HEK293T (cell line): Measurements from ENCODE around the gene DIDO1.
A peak's percentile ranks its signal among the peaks of the same experiment; 100 is the strongest.

Source experiments
- CTCF ChIA-PET: fragments of 350-600 bp; formaldehyde crosslinking; extraction: SDS; loops from one replicate; lab custom pipeline; 2021; ENCODE audit warnings: antibody characterized with exemption, inconsistent platforms; lab: Yijun Ruan, JAX
- POLR2A ChIA-PET: fragments of 350-600 bp; formaldehyde crosslinking; extraction: SDS; loops from one replicate; lab custom pipeline; 2020; ENCODE audit warnings: antibody characterized with exemption, inconsistent platforms; lab: Yijun Ruan, JAX
- DNase-seq: peaks from one replicate; pipeline ENCODE4 v3.0.0; 2012; ENCODE audit warnings: mixed read lengths; ENCODE audit errors: extremely low spot score
- ARNT ChIP-seq: fragments of 450-650 bp; IDR thresholded peaks from 2 replicates; pipeline ENCODE4 v1.6.1; 2017; ENCODE audit warnings: mild to moderate bottlenecking
- BHLHE40 ChIP-seq: fragments of 450-650 bp; IDR thresholded peaks from 2 replicates; pipeline ENCODE4 v1.6.1; 2016; ENCODE audit warnings: mild to moderate bottlenecking, moderate library complexity, borderline replicate concordance
- CTBP1 ChIP-seq: fragments of 450-650 bp; IDR thresholded peaks from 2 replicates; pipeline ENCODE4 v1.6.1; 2016; ENCODE audit warnings: borderline replicate concordance
- ELF4 ChIP-seq: fragments of 450-650 bp; IDR thresholded peaks from 2 replicates; pipeline ENCODE4 v1.6.1; 2017; ENCODE audit warnings: antibody characterized with exemption
- FOXA1 ChIP-seq: fragments of 450-650 bp; IDR thresholded peaks from 2 replicates; pipeline ENCODE4 v1.6.1; 2016; ENCODE audit warnings: mild to moderate bottlenecking
- FOXK2 ChIP-seq: fragments of 450-650 bp; IDR thresholded peaks from 2 replicates; pipeline ENCODE4 v1.6.1; 2016; ENCODE audit warnings: mild to moderate bottlenecking
- FOXM1 ChIP-seq: fragments of 450-650 bp; IDR thresholded peaks from 2 replicates; pipeline ENCODE4 v1.6.1; 2017; ENCODE audit warnings: mild to moderate bottlenecking, borderline replicate concordance
- HDGF ChIP-seq: fragments of 450-650 bp; IDR thresholded peaks from 2 replicates; pipeline ENCODE4 v1.6.1; 2017; ENCODE audit warnings: antibody characterized with exemption, borderline replicate concordance
- L3MBTL2 ChIP-seq: fragments of 450-650 bp; conservative IDR thresholded peaks from 2 replicates; pipeline ENCODE4 v1.6.1; 2016; ENCODE audit warnings: mild to moderate bottlenecking
- LEF1 ChIP-seq: fragments of 450-650 bp; IDR thresholded peaks from 2 replicates; pipeline ENCODE4 v1.6.1; 2017; ENCODE audit warnings: mild to moderate bottlenecking, borderline replicate concordance
- NFRKB ChIP-seq: fragments of 450-650 bp; IDR thresholded peaks from 2 replicates; pipeline ENCODE4 v1.6.1; 2016; ENCODE audit warnings: mild to moderate bottlenecking, moderate library complexity
- SP1 ChIP-seq: fragments of 450-650 bp; IDR thresholded peaks from 2 replicates; pipeline ENCODE4 v1.6.1; 2017
- SUZ12 ChIP-seq: fragments of 450-650 bp; IDR thresholded peaks from 2 replicates; pipeline ENCODE4 v1.6.1; 2016; ENCODE audit warnings: mild to moderate bottlenecking
- TARDBP ChIP-seq: fragments of 450-650 bp; IDR thresholded peaks from 2 replicates; pipeline ENCODE4 v1.6.1; 2016
- ZNF384 ChIP-seq: fragments of 450-650 bp; IDR thresholded peaks from 2 replicates; pipeline ENCODE4 v1.6.1; 2016
- TF ChIP-seq, protein P1 (sequence below): fragments of 450-650 bp; IDR thresholded peaks from 2 replicates; pipeline ENCODE4 v1.6.1; 2016

The DIDO1 gene

GRCh38 chr20:62914970-62915457, 11.3 kb downstream of the DIDO1 start:
- ChIA-PET POLR2A (interaction anchor here (1.0 kb wide), 1 partner anchor 11 kb away, joined by 3 read pairs; no protein-coding TSS in a partner anchor), CTCF (interaction anchor here (0.6 kb wide), 1 partner anchor 15 kb away, joined by 3 read pairs; no protein-coding TSS in a partner anchor)
- TF ChIP-seq CTBP1 (no peak), HDGF (no peak), FOXK2 (no peak), LEF1 (no peak), NFRKB (no peak), SP1 (no peak), ELF4 (no peak)
- TF ChIP-seq, protein P1, sequence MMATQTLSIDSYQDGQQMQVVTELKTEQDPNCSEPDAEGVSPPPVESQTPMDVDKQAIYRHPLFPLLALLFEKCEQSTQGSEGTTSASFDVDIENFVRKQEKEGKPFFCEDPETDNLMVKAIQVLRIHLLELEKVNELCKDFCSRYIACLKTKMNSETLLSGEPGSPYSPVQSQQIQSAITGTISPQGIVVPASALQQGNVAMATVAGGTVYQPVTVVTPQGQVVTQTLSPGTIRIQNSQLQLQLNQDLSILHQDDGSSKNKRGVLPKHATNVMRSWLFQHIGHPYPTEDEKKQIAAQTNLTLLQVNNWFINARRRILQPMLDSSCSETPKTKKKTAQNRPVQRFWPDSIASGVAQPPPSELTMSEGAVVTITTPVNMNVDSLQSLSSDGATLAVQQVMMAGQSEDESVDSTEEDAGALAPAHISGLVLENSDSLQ = no peak
- DNase-seq = peak; percentile 37

DNA sequence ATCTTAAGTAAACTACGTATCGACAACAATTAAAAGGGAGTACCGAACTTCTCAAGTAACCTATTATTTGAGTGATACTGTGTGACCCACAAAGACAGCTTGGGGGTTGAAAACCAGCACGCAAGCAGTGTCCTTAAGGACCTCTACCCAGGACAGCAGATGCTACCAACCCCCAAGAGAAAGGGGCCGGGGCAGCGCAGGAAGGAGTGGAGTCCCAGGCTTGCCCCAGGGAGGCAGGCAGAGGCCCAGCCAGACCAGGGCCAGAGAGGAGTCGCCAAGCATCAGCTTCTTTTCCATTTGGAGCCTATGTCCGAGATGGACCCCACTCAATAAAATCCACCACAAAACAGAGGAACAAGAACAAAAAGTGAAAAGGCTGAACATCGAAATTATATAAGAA, 11.9 kb downstream of the DIDO1 start:
- DNase-seq = no peak
- ChIA-PET POLR2A (interaction anchor here (1.0 kb wide), 1 partner anchor 11 kb away, joined by 3 read pairs; no protein-coding TSS in a partner anchor), CTCF (interaction anchor here (0.6 kb wide), 2 partner anchors 15 to 528 kb away, joined by 3 read pairs; no protein-coding TSS in a partner anchor)
- TF ChIP-seq NFRKB = no peak
- no peak for TF ChIP-seq FOXK2
- TF ChIP-seq CTBP1 = no peak
- TF ChIP-seq ELF4 = no peak
- TF ChIP-seq FOXA1 = no peak
- TF ChIP-seq, protein P1 = no peak
- no peak for TF ChIP-seq FOXM1
- TF ChIP-seq TARDBP = no peak
- TF ChIP-seq LEF1 = no peak
- TF ChIP-seq SUZ12 = no peak
- TF ChIP-seq ARNT = no peak
- no peak for TF ChIP-seq ZNF384
- TF ChIP-seq L3MBTL2 = no peak

- no peak for DNase-seq
- ChIA-PET CTCF (no interaction called here), POLR2A (no interaction called here)
- TF ChIP-seq FOXM1 (no peak), ELF4 (no peak), FOXK2 (no peak), NFRKB (no peak), BHLHE40 (no peak), FOXA1 (no peak), TARDBP (no peak), LEF1 (no peak), L3MBTL2 (no peak), HDGF (no peak), CTBP1 (no peak), ARNT (no peak), SUZ12 (no peak)
- TF ChIP-seq, protein P1 = no peak
These were observed 13.2 kb downstream of the DIDO1 start for GRCh38 chr20:62913043-62913630.

DNA sequence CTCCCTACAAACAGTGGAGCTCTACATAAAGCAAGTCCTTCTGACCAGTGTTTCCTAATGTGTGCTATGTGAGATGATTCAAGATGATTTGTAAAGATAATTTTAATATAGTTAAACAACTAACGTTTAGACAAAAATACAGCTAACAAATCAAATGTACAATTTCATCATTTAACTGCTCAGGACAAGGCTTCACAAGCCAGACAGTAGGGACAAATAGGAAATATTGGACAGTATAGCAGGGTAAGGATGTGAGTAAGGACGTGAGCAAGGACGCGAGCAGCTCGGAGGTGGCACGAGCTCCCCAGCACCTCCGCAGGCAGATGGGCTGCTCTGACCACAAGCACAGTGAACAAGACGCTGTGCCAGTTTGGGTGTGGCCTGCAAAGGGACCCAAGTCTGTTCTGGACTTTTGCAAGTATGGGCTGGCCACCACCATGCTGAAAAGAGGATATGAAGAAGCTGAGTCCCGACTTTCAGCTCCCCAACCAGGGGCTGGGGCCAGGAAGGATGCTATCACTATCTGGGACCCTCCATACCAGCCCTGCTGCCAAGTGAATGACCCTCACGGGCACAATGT, 14.5 kb downstream of the DIDO1 start:
- DNase-seq = no peak
- ChIA-PET CTCF (no interaction called here), POLR2A (no interaction called here)
- TF ChIP-seq FOXA1 = no peak
- TF ChIP-seq L3MBTL2 = no peak
- no peak for TF ChIP-seq ARNT
- TF ChIP-seq CTBP1 = no peak
- TF ChIP-seq, protein P1 = no peak
- TF ChIP-seq LEF1 = no peak
- no peak for TF ChIP-seq SP1
- no peak for TF ChIP-seq NFRKB
- no peak for TF ChIP-seq FOXK2
- no peak for TF ChIP-seq HDGF
- no peak for TF ChIP-seq SUZ12
- TF ChIP-seq BHLHE40 = no peak
- TF ChIP-seq TARDBP = no peak
- TF ChIP-seq FOXM1 = no peak
- no peak for TF ChIP-seq ZNF384
- TF ChIP-seq ELF4 = no peak

- TF ChIP-seq, protein P1 = no peak
- TF ChIP-seq ARNT (no peak), SUZ12 (no peak), TARDBP (no peak), ELF4 (no peak), FOXM1 (no peak)
- no peak for DNase-seq
- ChIA-PET CTCF (no interaction called here), POLR2A (no interaction called here)
These were observed 15.4 kb downstream of the DIDO1 start for GRCh38 chr20:62910777-62911497.
